HG03108 (cell line): ENCODE results near the gene C2.

Source experiments
- ATAC-seq: cut with Tn5 transposase; IDR thresholded peaks from one replicate; pipeline ENCODE4 v1.9.1; 2021; ENCODE audit warnings: moderate library complexity; ENCODE audit not compliant: unreplicated experiment

The C2 gene

GRCh38 chr6:31927242-31927862 lies at the start of gene C2:
TSS of gene C2 (plus strand) at chr6:31927717. CDS start at chr6:31927753, 36 bp downstream.
- ATAC-seq, result no peak

GRCh38 chr6:31878222-31878621 lies 49.3 kb upstream of the C2 start:
- no peak for ATAC-seq

- no peak for ATAC-seq
Observed at GRCh38 chr6:31878726-31879125, 48.8 kb upstream of the C2 start, which contains the start of gene SLC44A4. TSS of gene SLC44A4 (minus strand) at chr6:31878997. CDS start at chr6:31878980, 17 bp downstream.

- ATAC-seq, result no peak
Observed at GRCh38 chr6:31879143-31879542, 48.4 kb upstream of the C2 start.

GRCh38 chr6:31879901-31880300 lies 47.6 kb upstream of the C2 start:
- ATAC-seq, result no peak

GRCh38 chr6:31880616-31881015 lies 46.9 kb upstream of the C2 start:
- ATAC-seq, result no peak

GRCh38 chr6:31881136-31881859 lies 46.2 kb upstream of the C2 start:
- no peak for ATAC-seq

GRCh38 chr6:31882344-31882743 lies 45.2 kb upstream of the C2 start:
- ATAC-seq, result no peak

GRCh38 chr6:31883676-31884075 lies 43.8 kb upstream of the C2 start:
- ATAC-seq, result no peak

- ATAC-seq, result no peak
Observed at GRCh38 chr6:31884528-31885035, 42.9 kb upstream of the C2 start.

GRCh38 chr6:31886541-31886991 lies 41.0 kb upstream of the C2 start:
- ATAC-seq, result no peak

GRCh38 chr6:31887173-31888007 lies 40.1 kb upstream of the C2 start:
- ATAC-seq, result no peak

- no peak for ATAC-seq
Observed at GRCh38 chr6:31888276-31889258, 39.0 kb upstream of the C2 start.

GRCh38 chr6:31889331-31889972 lies 38.1 kb upstream of the C2 start:
- ATAC-seq, result no peak

GRCh38 chr6:31892821-31893220 lies 34.7 kb upstream of the C2 start:
- ATAC-seq, result no peak

- ATAC-seq, result no peak
Observed at GRCh38 chr6:31896493-31896855, 31.0 kb upstream of the C2 start.

GRCh38 chr6:31896856-31897611 lies 30.5 kb upstream of the C2 start:
- ATAC-seq, result no peak

GRCh38 chr6:31897612-31898382 lies 29.7 kb upstream of the C2 start, which contains the start of gene EHMT2:
TSS of gene EHMT2 (minus strand) at chr6:31897698. CDS start at chr6:31897677, 21 bp downstream.
- peak; percentile 42 for ATAC-seq
